Esophagus muscularis mucosa (tissue), 4 donors: ENCODE data around the gene DTX1. TPM values are rescaled to one million over a fixed set of nuclear protein-coding genes. Genes with fewer than 3 reads are reported as not detected.

Experiments
- DNase-seq: peaks from one replicate; pipeline ENCODE4 v3.0.0-alpha.2; 2017; ENCODE audit errors: extremely low spot score
- H3K27ac ChIP-seq, 4 donors: fragments of 200-600 bp; sonication (generic); replicated peaks in 1 of 4; 1 replicate in 3 of 4; 2 replicates in 1 of 4; pipeline ENCODE4 v1.5.1; 2016 to 2019; ENCODE audit warnings: mild to moderate bottlenecking in 1 of 4
- H3K27me3 ChIP-seq, 4 donors: fragments of 200-600 bp; sonication (generic); one replicate each; pipeline versions ENCODE4 v1.5.1 to v1.6.0; 2016 to 2019
- H3K36me3 ChIP-seq, 4 donors: fragments of 200-600 bp; sonication (generic); one replicate each; pipeline ENCODE4 v1.5.1; 2016 to 2019
- H3K4me1 ChIP-seq, 4 donors: fragments of 200-600 bp; sonication (generic); one replicate each; pipeline ENCODE4 v1.5.1; 2016 to 2019
- H3K4me3 ChIP-seq, 4 donors: fragments of 200-600 bp; sonication (generic); 1 replicate in 2 of 4; 2 replicates in 2 of 4; pipeline ENCODE4 v1.5.1; 2016 to 2019; ENCODE audit warnings: mild to moderate bottlenecking in 4 of 4, moderate library complexity in 1 of 4
- H3K9me3 ChIP-seq, 4 donors: fragments of 200-600 bp; sonication (generic); 1 replicate in 3 of 4; 2 replicates in 1 of 4; pipeline ENCODE4 v1.5.1; 2016 to 2019
- CTCF ChIP-seq, 3 experiments: fragments of 200-600 bp in 2 of 3; fragments of 450-650 bp in 1 of 3; sonication (generic) in 2 of 3; IDR thresholded peaks; one replicate each; pipeline ENCODE4 v1.5.1; 2017 to 2019; ENCODE audit warnings: antibody characterized with exemption in 3 of 3, mild to moderate bottlenecking in 2 of 3, moderate library complexity in 1 of 3
- EP300 ChIP-seq: sonication (generic); formaldehyde crosslinking; IDR thresholded peaks from one replicate; pipeline ENCODE4 v1.6.1; 2017; ENCODE audit warnings: antibody characterized with exemption
- POLR2A ChIP-seq: fragments of 450-650 bp; IDR thresholded peaks from one replicate; pipeline ENCODE4 v1.6.1; 2017; ENCODE audit warnings: antibody characterized with exemption, moderate library complexity, mild to moderate bottlenecking, low read depth
- POLR2AphosphoS5 ChIP-seq, 2 donors: sonication (generic); formaldehyde crosslinking; IDR thresholded peaks; one replicate each; pipeline ENCODE4 v1.6.1; 2017; ENCODE audit warnings: antibody characterized with exemption in 2 of 2
- WGBS: methylation state at CpG from one replicate; pipeline ENCODE4 v1.1.5; 2018; 5-methylcytosine and 5-hydroxymethylcytosine counted together
- intact Hi-C: fragments of 100-400 bp; cut with DNase I; formaldehyde crosslinking; loops from one replicate; pipeline ENCODE4 v1.15.1; 2023
- total RNA-seq, 4 donors: library from RNA; depleted of rRNA; stranded (reverse); fragments of >200 nt; gene quantifications; one replicate each; pipeline versions ENCODE4 v1.1.0 to v1.2.1, GENCODE V29; 2016

The DTX1 gene
- total RNA-seq, 4 donors from 2014 or later = 3.6 to 6.1 (median 4.9) TPM

- no peak for TF ChIP-seq CTCF (IDR thresholded peaks at IDR 0.05)
- no peak for TF ChIP-seq POLR2AphosphoS5 (IDR thresholded peaks at IDR 0.05)
- peaks cover 0 to 85% (median 7%) of the 10 kb centered on the region in 4 donors for H3K27me3 ChIP-seq
- H3K9me3 ChIP-seq = no peaks in the 10 kb centered on the region
- H3K4me1 ChIP-seq = peaks cover 0 to 1% (median 0%) of the 10 kb centered on the region in 4 donors
- H3K27ac ChIP-seq = no peak overlapping the region
- DNase-seq = no peak
- no peaks in the 10 kb centered on the region for H3K36me3 ChIP-seq
- intact Hi-C loops = no loop called here
- no peak overlapping the region for H3K4me3 ChIP-seq
- 49% methylated on average over 10 of the region's 23 CpGs for WGBS
Observed at GRCh38 chr12:113062502-113063395, 6.2 kb downstream of the DTX1 start.

GRCh38 chr12:113063396-113064350 is 7.1 kb downstream of the DTX1 start:
- Histone ChIP-seq H3K27me3 (peaks cover 0 to 78% (median 5%) of the 10 kb centered on the region in 4 donors), H3K4me1 (no peaks in the 10 kb centered on the region), H3K27ac (no peak overlapping the region), H3K36me3 (no peaks in the 10 kb centered on the region), H3K9me3 (no peaks in the 10 kb centered on the region), H3K4me3 (no peak overlapping the region)
- TF ChIP-seq POLR2AphosphoS5 (IDR thresholded peaks at IDR 0.05) = no peak
- no peak for TF ChIP-seq POLR2A
- TF ChIP-seq CTCF (IDR thresholded peaks at IDR 0.05) = no peak
- TF ChIP-seq EP300 = no peak
- 79% methylated on average over 6 of the region's 9 CpGs for WGBS
- DNase-seq = no peak
- intact Hi-C loops = no loop called here

- Histone ChIP-seq H3K36me3 (no peaks in the 10 kb centered on the region), H3K9me3 (no peaks in the 10 kb centered on the region), H3K4me3 (no peak overlapping the region), H3K27ac (no peak overlapping the region), H3K4me1 (no peaks in the 10 kb centered on the region), H3K27me3 (peaks cover 0 to 70% (median 5%) of the 10 kb centered on the region in 4 donors)
- WGBS = 69% methylated on average over 4 of the region's 5 CpGs
- TF ChIP-seq EP300 (no peak), POLR2A (no peak), CTCF (IDR thresholded peaks at IDR 0.05) (no peak), POLR2AphosphoS5 (IDR thresholded peaks at IDR 0.05) (no peak)
- intact Hi-C loops = no loop called here
- DNase-seq = no peak
Observed at GRCh38 chr12:113064395-113065125, 8.0 kb downstream of the DTX1 start.

GRCh38 chr12:113065126-113066007 is 8.8 kb downstream of the DTX1 start:
- H3K4me3 ChIP-seq = no peak overlapping the region
- no peaks in the 10 kb centered on the region for H3K9me3 ChIP-seq
- no peak for DNase-seq
- H3K4me1 ChIP-seq = peaks cover 0 to 3% (median 0%) of the 10 kb centered on the region in 4 donors
- peaks cover 0 to 66% (median 5%) of the 10 kb centered on the region in 4 donors for H3K27me3 ChIP-seq
- H3K36me3 ChIP-seq = no peaks in the 10 kb centered on the region
- WGBS = 33% methylated on average over 13 of the region's 31 CpGs
- TF ChIP-seq CTCF (IDR thresholded peaks at IDR 0.05) (no peak), EP300 (no peak), POLR2A (no peak), POLR2AphosphoS5 (IDR thresholded peaks at IDR 0.05) (no peak)
- intact Hi-C loops = no loop called here
- H3K27ac ChIP-seq = no peak overlapping the region
